GM19238 (cell line): ENCODE results near the gene SLC10A7.

Experiments used
- DNase-seq: peaks from one replicate; pipeline ENCODE4 v3.0.0; 2011; ENCODE audit warnings: low spot score; ENCODE audit not compliant: insufficient read length

SLC10A7 gene

GRCh38 chr4:146263793-146264192 is 257.9 kb downstream of the SLC10A7 start:
- no peak for DNase-seq

- DNase-seq = no peak
Observed at GRCh38 chr4:146261041-146261440, 260.7 kb downstream of the SLC10A7 start.

- no peak for DNase-seq
Observed at GRCh38 chr4:146260521-146260920, 261.2 kb downstream of the SLC10A7 start.

GRCh38 chr4:146257511-146257910 is 264.2 kb downstream of the SLC10A7 start:
- no peak for DNase-seq

- DNase-seq = no peak
Observed at GRCh38 chr4:146256328-146256727, 265.4 kb downstream of the SLC10A7 start.

- no peak for DNase-seq
Observed at GRCh38 chr4:146255874-146256273, 265.9 kb downstream of the SLC10A7 start.

- no peak for DNase-seq
Observed at GRCh38 chr4:146255463-146255862, 266.3 kb downstream of the SLC10A7 start.

- no peak for DNase-seq
Observed at GRCh38 chr4:146252969-146253611, 268.6 kb downstream of the SLC10A7 start.

- DNase-seq = no peak
Observed at GRCh38 chr4:146247356-146247755, 274.4 kb downstream of the SLC10A7 start.

- DNase-seq = no peak
Observed at GRCh38 chr4:146246381-146246780, 275.4 kb downstream of the SLC10A7 start.

GRCh38 chr4:146245850-146246249 is 275.9 kb downstream of the SLC10A7 start:
- no peak for DNase-seq

GRCh38 chr4:146245246-146245645 is 276.5 kb downstream of the SLC10A7 start:
- no peak for DNase-seq

GRCh38 chr4:146244496-146244895 is 277.2 kb downstream of the SLC10A7 start:
- DNase-seq = no peak

GRCh38 chr4:146243883-146244277 is 277.9 kb downstream of the SLC10A7 start:
- no peak for DNase-seq

GRCh38 chr4:146243141-146243882 is 278.4 kb downstream of the SLC10A7 start:
- DNase-seq = peak; percentile 28

- DNase-seq = no peak
Observed at GRCh38 chr4:146238107-146238506, 283.6 kb downstream of the SLC10A7 start.

GRCh38 chr4:146237092-146237491 is 284.6 kb downstream of the SLC10A7 start:
- no peak for DNase-seq

- DNase-seq = no peak
Observed at GRCh38 chr4:146236216-146236615, 285.5 kb downstream of the SLC10A7 start.

- DNase-seq = no peak
Observed at GRCh38 chr4:146235654-146236177, 286.0 kb downstream of the SLC10A7 start.

GRCh38 chr4:146232131-146232722 is 289.5 kb downstream of the SLC10A7 start:
- DNase-seq = no peak

GRCh38 chr4:146229406-146229805 is 292.3 kb downstream of the SLC10A7 start:
- no peak for DNase-seq

- no peak for DNase-seq
Observed at GRCh38 chr4:146224326-146224966, 297.3 kb downstream of the SLC10A7 start.
